Colonic mucosa (tissue), 4 donors: Measurements from ENCODE around the gene GTF2H2. TPM values are rescaled to one million over a fixed set of nuclear protein-coding genes. Genes with fewer than 3 reads are reported as not detected.
"Not testable (repeated sequence)": the region's sequence is repeated elsewhere in the genome, so short reads cannot be mapped to it uniquely, and the experiment has no call there.

ENCODE experiments used
- DNase-seq: peaks from one replicate; pipeline ENCODE4 v3.0.0-alpha.2; 2020
- H3K27ac ChIP-seq: fragments of 200-600 bp; one replicate; pipeline ENCODE4 v1.8.0; 2021
- H3K27me3 ChIP-seq: fragments of 200-600 bp; one replicate; pipeline ENCODE4 v1.8.0; 2021
- H3K36me3 ChIP-seq: fragments of 200-600 bp; one replicate; pipeline ENCODE4 v1.8.0; 2021
- H3K4me1 ChIP-seq: fragments of 200-600 bp; one replicate; pipeline ENCODE4 v1.8.0; 2021; ENCODE audit warnings: mild to moderate bottlenecking
- H3K4me3 ChIP-seq: fragments of 200-600 bp; one replicate; pipeline ENCODE4 v1.8.0; 2021
- H3K9ac ChIP-seq, 2 donors: one replicate each; pipeline ENCODE4 v1.7.0; 2013; ENCODE audit warnings: control low read depth in 2 of 2, low read depth in 2 of 2, low read length in 2 of 2
- H3K9me3 ChIP-seq: fragments of 200-600 bp; one replicate; pipeline ENCODE4 v1.8.0; 2021
- intact Hi-C: fragments of 100-400 bp; cut with DNase I; formaldehyde crosslinking; loops from one replicate; pipeline ENCODE4 v1.14.1; 2022
- total RNA-seq, 2 donors: library from RNA; stranded (reverse); fragmentation: NEBNext Ultra II Directional in 1 of 2; extraction: Animal tissue kit (Norgen Biotek cat#: 25700) in 1 of 2; gene quantifications; one replicate each; pipeline ENCODE4 v1.2.1, GENCODE V29; 2021
- TF ChIP-seq, protein P1 (sequence below): fragments of 200-600 bp; IDR thresholded peaks from one replicate; pipeline ENCODE4 v1.8.0; 2022; ENCODE audit warnings: antibody characterized with exemption, mild to moderate bottlenecking
- donor health status: healthy.
- donor health status: DM: no; HTN: no; CAD: no.
- donor health status: DM: no; HTN: no; CAD: no.

GTF2H2 gene
- total RNA-seq, 2 donors from 2014 or later, result 13.0 to 30.2 TPM

DNA sequence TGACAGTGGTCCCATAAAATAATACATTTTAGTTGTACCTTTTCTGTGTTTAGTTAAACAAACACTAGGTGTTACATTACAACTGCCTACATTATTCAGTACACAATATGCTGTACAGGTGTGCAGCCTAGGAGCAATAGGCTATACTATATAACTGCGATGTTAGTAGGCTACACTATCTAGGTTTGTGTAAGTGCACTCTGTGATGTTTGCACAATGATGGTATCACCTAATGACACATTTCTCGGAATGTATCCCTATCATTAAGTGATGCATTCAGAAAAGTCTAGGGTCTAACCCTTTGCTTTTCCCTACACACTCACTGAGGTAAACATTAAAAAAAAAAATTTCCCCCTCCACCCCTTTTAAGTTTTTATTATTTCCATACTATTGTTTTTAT, 22.7 kb downstream of the GTF2H2 start:
- H3K9ac ChIP-seq, intact Hi-C loops, DNase-seq: not testable (repeated sequence)

DNA sequence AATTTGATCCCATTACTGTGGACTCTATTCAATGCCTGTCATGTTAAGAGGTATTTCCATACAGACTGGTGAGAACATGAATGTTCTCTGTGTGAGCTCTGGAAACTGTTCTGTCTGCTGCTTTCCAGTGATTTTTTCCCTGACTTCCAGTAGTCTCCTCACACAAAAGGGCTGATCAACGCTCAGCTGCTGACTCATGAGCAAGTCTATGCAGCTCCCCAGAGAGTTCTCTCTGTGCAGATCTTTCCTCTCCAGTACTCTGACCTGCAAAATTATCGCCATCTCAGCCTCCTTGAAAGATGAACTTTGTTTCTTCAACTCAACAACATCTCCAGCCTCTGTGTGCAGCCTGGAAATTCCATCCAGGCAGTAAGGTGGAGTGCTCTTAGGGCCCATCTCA, 23.3 kb downstream of the GTF2H2 start:
- H3K4me1 ChIP-seq, DNase-seq, H3K27me3 ChIP-seq, H3K4me3 ChIP-seq, H3K27ac ChIP-seq, H3K36me3 ChIP-seq, intact Hi-C loops, H3K9ac ChIP-seq, H3K9me3 ChIP-seq: not testable (repeated sequence)

More for the DNA sequence above, 22.7 kb downstream of the GTF2H2 start:
- H3K27me3 ChIP-seq, H3K9me3 ChIP-seq, H3K36me3 ChIP-seq, H3K4me1 ChIP-seq, H3K4me3 ChIP-seq, H3K27ac ChIP-seq: not testable (repeated sequence)

GRCh38 chr5:71031046-71031776, 36.3 kb downstream of the GTF2H2 start:
- H3K36me3 ChIP-seq, H3K9me3 ChIP-seq, H3K9ac ChIP-seq, DNase-seq, intact Hi-C loops, H3K27me3 ChIP-seq, H3K27ac ChIP-seq, H3K4me3 ChIP-seq, H3K4me1 ChIP-seq: not testable (repeated sequence)

DNA sequence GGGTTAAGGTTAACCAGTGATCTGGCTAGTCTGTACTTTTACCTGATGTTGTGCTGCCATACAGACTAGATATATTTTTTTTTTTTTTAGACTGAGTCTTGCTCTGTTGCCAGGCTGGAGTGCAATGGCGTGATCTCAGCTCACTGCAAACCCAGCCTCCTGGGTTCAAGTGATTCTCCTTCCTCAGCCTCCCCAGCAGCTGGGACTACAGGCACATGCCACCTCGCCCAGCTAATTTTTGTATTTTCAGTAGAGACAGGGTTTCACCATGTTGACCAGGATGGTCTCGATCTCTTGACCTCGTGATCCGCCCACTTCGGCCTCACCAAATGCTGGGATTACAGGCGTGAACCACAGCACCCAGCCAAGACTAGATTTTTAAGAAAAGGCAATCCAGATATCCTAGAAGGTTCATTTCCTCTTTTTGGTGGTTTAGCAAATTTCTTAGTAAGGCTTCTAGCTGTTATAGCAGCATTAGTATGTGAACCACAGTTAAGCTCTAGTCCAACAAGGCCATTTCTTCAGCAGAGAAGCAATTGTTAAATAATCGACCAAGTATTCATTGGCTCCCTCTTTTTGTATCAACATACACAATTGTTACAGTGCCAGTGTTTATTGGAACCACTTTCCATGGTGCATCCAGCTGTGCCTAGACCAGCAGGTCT, 42.1 kb downstream of the GTF2H2 start, which contains the start of gene NAIP:
Gene NAIP, minus strand, starts transcription at position 51 of the 665 bp plus-strand sequence. CDS start 12,424 bp downstream, outside the sequence.
- H3K9ac ChIP-seq, H3K36me3 ChIP-seq, intact Hi-C loops, H3K4me3 ChIP-seq, H3K9me3 ChIP-seq, H3K27me3 ChIP-seq, H3K4me1 ChIP-seq, H3K27ac ChIP-seq, DNase-seq: not testable (repeated sequence)

GRCh38 chr5:71020643-71021042, 46.8 kb downstream of the GTF2H2 start:
- H3K9ac ChIP-seq, H3K27ac ChIP-seq, H3K27me3 ChIP-seq, H3K4me3 ChIP-seq, H3K9me3 ChIP-seq, H3K4me1 ChIP-seq, intact Hi-C loops, DNase-seq, H3K36me3 ChIP-seq: not testable (repeated sequence)

GRCh38 chr5:71018376-71019005, 49.0 kb downstream of the GTF2H2 start:
- H3K27ac ChIP-seq, DNase-seq, intact Hi-C loops, H3K4me1 ChIP-seq, H3K27me3 ChIP-seq, H3K9ac ChIP-seq, H3K9me3 ChIP-seq, H3K36me3 ChIP-seq, H3K4me3 ChIP-seq: not testable (repeated sequence)

DNA sequence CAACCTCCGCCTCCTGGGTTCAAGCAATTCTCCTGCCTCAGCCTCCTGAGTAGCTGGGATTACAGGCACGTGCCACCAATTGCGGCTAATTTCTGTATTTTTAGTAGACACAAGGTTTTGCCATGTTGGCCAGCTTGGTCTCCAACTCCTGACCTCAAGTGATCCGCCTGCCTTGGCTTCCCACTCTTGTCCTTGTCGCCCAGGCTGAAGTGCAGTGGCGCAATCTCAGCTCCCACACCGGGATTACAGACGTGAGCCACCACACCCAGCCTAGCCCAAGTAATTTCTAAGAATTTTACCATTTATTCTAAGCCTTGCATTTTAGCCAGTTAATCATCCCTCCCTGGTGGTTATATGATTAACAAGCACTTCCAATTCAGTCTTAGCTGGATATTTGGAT, 53.3 kb downstream of the GTF2H2 start:
- Histone ChIP-seq H3K9me3 (no peaks in the 10 kb centered on the region), H3K9ac (no peak overlapping the region), H3K27ac (no peak overlapping the region), H3K4me1 (no peaks in the 10 kb centered on the region), H3K36me3 (no peaks in the 10 kb centered on the region), H3K27me3 (no peaks in the 10 kb centered on the region), H3K4me3 (no peak overlapping the region)
- intact Hi-C loops, result no loop called here
- TF ChIP-seq, protein P1, sequence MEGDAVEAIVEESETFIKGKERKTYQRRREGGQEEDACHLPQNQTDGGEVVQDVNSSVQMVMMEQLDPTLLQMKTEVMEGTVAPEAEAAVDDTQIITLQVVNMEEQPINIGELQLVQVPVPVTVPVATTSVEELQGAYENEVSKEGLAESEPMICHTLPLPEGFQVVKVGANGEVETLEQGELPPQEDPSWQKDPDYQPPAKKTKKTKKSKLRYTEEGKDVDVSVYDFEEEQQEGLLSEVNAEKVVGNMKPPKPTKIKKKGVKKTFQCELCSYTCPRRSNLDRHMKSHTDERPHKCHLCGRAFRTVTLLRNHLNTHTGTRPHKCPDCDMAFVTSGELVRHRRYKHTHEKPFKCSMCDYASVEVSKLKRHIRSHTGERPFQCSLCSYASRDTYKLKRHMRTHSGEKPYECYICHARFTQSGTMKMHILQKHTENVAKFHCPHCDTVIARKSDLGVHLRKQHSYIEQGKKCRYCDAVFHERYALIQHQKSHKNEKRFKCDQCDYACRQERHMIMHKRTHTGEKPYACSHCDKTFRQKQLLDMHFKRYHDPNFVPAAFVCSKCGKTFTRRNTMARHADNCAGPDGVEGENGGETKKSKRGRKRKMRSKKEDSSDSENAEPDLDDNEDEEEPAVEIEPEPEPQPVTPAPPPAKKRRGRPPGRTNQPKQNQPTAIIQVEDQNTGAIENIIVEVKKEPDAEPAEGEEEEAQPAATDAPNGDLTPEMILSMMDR, result no peak
- DNase-seq, result no peak

GRCh38 chr5:71013575-71013974, 53.9 kb downstream of the GTF2H2 start:
- Histone ChIP-seq H3K4me3 (no peak overlapping the region), H3K9ac (no peak overlapping the region), H3K27me3 (no peaks in the 10 kb centered on the region), H3K27ac (no peak overlapping the region), H3K36me3 (no peaks in the 10 kb centered on the region), H3K9me3 (no peaks in the 10 kb centered on the region), H3K4me1 (no peaks in the 10 kb centered on the region)
- intact Hi-C loops, result no loop called here
- DNase-seq, result no peak
- TF ChIP-seq, protein P1, result no peak
